HG03175 (cell line): Measurements from ENCODE around the gene NRDE2.
"Not testable (repeated sequence)": the region's sequence is repeated elsewhere in the genome, so short reads cannot be mapped to it uniquely, and the experiment has no call there.

Experiments
- ATAC-seq: cut with Tn5 transposase; IDR thresholded peaks from one replicate; pipeline ENCODE4 v1.9.1; 2021; ENCODE audit warnings: mild to moderate bottlenecking, moderate library complexity; ENCODE audit not compliant: unreplicated experiment

NRDE2 gene

DNA sequence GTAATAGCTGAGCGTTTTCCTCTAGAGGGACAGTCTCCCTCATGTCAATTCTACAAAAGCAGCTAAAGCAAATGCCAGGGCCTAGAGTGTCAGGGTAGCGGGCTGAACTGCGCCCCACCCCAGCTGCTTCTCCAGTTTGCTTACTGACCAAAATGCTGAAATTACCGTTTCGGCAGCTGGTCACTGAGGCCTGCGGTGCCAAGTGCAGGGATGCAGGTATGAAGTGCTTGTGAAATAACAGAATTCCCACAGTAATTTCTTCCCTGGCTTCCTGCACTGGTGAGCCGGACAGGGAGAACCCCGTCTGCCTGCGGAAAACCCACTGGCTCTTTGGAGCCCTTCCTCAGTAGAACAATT lies 56.3 kb downstream of the NRDE2 start:
- no peak for ATAC-seq

DNA sequence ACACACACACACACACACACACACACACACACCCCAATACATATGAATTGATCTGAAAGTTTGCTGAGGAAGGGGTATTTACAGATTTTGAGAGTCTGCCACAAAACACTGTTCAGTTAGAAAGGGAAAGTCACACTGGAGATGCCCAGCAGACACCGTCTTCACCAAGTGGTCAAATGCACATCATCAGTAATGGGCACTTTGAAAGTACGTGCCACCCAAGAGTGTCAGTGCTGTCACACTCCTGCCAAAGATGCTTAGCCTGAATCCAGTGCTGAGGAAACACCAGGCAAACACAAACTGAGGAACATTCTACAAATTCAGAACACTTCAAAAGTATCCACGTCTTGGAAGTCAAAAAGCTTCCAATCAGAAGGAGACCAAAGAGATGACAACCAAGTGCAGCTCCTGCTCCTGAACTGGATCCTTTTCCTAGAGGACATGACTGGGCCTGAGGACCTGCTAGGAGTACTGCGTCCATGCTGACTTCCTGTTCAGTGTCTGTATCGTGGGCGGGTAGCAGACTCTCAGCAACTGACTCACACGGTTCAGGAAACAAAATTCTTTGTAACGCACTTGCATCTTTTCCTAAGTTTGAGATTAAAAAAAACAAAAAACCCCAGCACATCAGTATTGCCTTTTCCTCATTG lies 56.8 kb downstream of the NRDE2 start:
- no peak for ATAC-seq

DNA sequence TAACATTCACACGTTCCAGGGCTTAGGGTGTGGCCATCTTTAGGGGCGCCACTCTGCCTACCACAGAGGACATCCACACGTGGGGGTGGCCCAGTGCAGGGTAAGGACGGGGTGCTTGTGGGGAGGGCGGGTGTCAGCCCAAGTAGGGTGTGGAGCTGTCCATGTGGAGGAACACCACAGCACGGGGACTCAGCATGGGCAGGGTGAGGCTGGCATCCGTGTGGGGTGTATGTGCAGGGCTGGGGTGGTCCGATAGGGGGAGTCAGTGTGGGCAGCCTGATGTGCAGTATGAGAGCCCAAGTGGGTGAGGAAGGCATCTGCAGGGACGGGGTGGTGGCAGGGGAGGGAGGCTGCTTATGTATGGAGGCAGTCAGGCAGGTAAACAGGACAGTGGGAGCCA lies 57.7 kb downstream of the NRDE2 start:
- no peak for ATAC-seq

DNA sequence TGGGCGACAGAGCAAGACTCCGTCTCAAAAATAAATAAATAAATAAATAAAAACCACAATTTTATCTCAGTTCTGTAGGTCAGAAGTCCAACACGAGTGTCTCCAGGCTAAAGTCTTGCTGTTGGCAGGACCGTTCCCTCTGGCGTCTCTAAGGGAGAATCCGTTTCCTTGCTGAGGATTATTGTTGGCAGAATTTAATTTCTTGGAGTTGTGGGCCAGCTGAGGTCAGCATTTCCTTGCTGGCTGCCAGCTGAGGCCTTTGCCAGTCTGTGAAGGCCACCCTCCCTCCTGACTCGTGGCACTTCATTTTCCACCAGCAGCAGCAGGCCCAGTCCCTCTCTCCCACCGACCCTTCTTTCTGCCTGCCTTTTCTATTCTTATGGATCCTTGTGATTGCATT lies 58.2 kb downstream of the NRDE2 start:
- no peak for ATAC-seq

DNA sequence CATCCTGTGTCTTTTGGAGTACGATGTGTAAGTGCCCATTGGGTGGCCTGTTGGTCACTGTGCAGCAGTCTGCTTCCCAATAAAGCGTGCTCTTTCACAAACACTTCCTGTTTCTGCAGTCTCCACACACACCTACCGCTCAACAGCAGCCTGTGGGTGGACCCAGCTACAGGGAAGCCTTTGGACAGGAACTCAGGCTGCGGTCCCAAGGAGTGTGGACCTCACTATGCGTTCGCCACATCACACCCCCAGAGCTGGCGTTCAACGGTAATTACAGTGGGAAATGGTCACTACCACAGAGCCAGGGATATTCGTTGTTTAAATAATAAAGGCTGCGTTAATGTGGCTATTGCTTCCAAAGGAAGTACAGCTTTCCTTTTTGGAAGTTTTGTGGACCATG lies 59.2 kb downstream of the NRDE2 start:
- no peak for ATAC-seq

DNA sequence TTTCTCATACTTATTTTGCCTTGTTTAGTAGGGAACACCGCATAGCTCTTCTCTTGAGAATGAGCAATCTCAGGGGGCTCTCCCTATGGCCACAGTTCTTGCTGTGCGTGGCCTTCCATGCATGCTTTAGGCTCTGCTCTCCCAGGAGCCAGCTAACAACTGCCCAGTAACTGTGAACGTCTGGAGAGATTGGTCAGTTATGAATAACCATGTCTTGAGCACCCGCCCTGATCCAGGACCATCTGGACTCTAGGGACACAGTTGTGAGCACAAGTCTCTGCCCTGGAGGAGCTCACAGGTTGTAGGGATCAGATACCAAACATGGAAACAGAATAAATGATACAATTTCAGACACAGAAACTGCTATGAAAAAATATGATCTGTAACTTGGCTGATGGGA lies 63.3 kb downstream of the NRDE2 start:
- ATAC-seq: no peak

DNA sequence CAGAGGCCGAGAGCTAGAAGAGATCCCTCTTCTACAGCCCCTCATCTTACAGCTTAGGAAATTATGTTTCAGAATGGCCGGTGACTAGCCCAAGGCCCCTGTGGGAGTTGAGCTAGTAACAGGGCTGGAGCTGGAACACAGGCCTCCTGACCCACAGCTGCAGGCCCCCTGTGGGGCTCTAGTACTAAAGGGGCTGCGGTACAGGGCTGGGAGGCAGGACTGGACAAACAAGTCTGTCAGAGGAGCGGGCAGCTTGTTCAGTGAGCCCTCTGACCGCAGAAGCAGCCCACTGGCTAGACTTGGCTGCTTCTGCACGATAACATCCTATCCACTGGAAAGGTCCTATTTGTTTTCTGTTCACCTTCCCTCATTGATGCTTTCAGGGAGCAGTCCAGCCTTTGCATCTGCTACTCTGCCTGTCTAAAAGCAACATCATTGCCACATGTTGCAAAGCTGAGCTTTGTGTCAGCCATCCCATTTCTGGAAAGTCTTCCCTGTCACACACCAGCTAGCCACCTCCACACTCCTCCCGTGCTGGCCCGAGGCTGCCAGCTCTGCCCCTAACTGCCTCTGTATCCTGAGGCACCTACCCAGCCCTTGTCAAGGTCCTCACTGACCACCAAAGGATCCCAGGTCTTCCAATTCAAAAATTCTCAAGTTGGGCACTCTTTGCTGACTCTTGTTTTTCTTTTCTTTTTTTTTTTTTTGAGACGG lies 65.1 kb downstream of the NRDE2 start:
- no peak for ATAC-seq

DNA sequence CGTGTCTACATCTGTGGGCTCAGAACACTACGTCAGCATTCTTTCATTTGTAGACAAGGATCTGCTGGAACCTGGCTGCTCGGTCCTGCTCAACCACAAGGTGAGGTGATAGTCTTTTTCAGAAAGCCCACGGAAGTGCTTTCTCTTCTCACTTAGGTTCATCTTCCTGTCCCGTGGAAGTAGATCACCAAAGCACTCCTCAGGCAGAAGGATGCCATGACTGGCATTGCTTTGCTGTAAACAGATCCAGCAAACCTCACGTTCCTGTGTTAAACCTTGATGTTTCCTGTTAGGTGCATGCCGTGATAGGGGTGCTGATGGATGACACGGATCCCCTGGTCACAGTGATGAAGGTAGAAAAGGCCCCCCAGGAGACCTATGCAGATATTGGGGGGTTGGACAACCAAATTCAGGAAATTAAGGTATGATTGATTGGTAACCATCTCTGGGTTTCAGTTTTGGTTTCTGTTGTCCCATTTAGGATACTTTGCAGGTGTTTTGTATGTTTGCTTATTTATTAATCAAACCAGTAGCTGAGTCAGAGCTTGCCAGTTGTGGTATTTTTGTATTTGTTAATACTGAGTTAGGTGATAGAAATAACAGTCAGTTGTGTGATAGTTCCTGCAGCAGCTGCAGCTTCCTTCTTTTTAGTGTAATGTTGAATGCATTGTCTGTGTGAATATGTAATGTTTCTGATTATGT lies 67.8 kb downstream of the NRDE2 start:
- peak; percentile 94 for ATAC-seq

DNA sequence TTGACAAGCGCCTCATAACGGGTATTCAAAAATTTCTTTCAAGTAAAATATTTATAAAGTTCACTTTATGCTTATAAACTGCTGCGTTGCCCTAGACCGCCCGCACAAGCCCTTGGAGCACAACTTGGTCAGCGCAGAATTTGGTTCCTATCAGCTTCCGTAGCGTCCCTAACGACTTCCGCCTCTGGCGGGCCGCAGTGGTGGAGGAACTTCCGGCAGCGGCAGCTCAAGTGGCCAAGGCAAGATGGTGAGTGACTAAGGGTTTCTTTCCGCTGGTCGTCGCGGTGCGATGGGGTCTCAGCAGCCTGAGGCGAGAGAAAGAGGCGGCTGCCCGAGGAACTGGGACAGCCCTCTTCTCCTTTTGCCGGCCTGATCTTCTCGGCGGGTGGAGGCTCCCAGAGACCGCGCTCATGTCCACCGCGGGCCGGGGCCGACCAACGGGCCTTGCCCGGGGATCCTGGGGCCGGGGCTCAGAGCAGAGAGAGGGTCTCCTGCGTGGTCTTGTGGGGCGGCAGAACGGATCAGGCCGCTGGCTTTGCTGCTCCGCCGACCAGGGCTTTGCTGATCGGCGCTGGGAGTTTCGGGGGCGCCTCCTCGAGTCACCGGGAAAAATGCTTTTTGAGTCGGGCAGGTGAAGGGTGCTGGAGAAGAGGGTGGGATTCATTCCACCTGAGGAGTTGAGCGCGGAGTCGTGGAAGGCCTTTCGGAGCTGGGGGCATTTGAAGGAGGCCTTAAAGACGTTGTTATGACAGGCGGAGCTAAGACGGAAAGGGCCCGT lies 75.2 kb downstream of the NRDE2 start, which contains the start of gene PSMC1:
TSS of gene PSMC1 (plus strand) at position 200 of the 778 bp plus-strand sequence. CDS start at position 245, 45 bp downstream.
- peak; percentile 97 for ATAC-seq

DNA sequence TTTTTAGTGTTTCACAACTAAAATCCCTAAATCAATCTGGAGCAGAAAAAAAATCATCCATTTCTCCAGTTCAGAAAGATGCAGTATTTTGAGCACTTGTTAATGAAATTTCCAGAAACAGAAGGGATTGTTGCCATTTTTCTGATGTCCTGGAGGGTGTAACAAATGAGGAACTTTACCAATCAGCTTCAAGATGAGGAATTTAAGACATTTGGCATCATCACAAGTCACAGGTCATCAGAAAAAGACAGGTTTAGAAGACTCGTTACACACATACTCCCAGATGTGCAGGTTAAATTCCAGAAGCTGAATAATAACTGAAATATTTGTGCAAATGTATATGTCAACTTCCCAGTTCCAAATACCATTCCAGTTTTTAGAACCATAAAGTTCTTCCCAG lies 75.9 kb downstream of the NRDE2 start:
- no peak for ATAC-seq

DNA sequence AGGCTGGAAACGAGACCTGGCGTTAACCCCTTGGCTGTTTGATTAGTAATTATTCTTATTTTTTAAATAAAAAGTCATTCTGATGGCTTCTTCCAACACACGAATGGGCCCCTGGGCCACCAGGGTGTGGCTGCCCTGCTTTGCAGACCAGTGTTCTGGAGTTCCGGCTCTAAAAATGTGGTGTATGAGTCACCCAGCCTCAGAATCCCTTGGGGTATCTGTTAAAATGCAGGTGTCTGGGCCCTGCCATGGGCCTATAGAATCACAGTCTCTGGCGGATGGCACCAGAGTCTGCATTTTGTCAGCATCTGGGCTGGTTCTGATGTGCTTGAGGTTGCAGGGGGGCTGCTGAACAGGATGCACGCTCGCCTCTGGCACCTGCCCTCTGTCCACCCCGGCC lies 77.9 kb downstream of the NRDE2 start:
- no peak for ATAC-seq

DNA sequence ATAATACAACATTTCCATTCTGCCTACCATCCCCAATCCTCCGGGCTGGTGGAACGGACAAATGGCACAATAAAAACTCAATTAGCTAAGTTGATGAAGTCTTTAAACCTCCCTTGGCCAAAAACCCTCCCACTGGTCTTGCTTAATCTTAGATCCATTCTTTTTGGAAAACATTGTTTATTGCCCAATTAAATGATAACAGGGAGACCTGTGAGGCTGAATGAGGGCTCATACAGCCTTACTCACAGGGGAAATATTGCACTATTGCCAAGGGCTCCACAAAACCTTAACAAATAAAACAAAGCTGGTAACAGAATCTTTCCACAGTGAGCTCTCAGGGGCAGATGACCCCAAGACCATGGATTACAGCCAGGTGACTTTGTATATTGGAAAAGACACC lies 83.1 kb downstream of the NRDE2 start:
- ATAC-seq: no peak

DNA sequence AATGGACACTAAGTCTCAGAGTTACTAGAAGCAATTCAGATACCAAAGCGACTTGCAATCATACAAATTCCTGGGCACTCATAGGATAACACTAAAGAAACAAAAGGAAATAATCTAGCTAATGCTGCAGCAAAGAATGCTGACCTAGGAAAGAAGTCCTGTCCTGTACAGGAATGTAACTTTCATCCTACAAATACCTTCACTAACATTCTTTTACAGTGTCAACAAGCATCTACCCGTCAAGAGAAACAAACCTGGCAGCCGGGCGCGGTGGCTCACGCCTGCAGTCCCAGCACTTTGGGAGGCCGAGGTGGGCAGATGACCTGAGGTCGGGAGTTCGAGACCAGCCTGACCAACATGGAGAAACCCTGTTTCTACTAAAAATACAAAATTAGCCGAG lies 84.3 kb downstream of the NRDE2 start:
- not testable (repeated sequence) for ATAC-seq

DNA sequence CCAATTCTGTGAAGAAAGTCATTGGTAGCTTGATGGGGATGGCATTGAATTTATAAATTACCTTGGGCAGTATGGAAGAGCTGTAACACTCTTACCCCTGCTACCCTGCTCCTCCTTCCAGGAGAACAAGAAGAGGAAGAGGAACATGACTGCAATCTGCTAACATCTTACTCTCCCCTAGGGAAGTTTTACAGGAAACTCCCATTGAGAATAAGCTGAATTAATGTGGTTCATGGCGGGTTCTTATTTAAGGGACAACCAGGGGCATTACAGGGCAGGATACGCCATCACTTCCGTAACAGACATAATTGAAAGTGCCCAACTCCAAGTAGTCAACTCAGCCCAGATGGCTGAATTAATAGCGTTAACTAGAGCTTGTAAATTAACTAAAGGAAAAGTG lies 84.8 kb downstream of the NRDE2 start:
- no peak for ATAC-seq

DNA sequence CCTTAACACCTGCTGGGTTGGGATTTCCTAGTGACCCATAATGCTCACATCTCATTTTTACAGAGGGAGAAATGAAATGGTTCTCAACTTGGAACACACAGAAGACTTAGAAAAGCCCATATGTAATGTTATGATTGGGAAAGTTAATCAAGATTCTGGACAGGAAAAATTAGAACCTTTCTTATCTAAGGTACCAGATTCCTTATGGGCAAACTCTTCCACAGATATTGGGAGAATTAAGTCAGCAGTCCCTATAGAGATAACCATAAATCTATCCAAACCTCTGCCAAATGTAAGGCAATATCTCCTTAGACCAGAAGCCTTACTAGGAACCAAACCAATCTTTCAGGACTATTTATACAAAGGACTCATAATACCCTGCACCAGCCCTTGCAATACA lies 89.3 kb downstream of the NRDE2 start:
- ATAC-seq: no peak

DNA sequence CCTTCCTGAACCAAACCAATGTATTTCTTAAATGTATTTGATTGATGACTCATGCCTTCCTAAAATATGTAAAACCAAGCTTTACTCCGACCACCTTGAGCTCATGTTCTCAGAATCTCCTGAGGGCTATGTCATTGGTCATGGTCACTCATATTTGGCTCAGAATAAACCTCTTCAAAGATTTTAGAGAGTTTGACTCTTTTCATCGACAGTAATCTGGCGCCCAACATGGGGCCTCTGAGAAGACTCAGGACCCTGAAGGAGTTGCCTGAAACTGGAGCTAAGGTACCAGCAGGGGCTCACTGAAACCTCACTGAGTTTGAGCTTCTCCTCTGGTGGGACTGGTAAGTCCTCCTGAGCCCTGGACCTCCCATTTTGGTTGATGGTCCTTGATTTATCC lies 92.6 kb downstream of the NRDE2 start:
- no peak for ATAC-seq

DNA sequence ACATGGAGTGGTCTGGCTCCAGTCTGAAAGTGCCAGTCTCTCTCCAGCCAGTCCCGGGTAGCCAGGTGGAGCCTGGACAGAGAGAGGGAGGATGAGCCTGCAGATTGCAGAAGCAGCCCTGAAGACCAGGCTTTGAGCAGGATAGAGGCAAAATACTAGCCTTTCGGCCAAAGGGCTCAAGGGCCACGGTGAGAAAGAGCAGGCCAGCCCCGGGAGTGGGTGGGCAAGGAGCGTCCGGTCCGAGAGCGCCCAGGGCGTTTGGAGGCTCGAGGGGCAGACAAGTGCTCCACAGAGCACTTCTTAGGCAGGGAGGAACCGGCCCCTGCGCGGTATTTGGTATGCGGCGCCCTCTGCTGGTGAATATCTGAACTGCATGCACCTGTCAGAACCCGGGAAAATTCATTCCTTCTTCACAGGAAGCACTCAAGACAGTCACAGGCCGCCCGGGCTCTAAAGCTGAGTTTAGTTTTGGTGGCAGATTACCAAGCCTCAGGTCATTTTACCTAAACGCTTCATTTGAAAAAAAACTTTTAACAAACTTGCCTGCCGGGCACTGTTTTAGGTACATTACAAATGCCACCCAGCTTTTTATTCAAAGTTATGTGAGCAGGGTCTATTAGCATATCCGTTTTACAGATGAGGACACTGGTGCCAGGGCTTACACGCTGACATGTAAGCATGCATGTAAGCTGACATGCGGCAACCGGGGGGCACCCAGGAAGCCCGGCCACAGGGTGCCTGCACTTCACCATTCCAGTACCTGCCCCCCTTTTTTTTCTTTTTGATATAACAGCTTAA lies 96.4 kb downstream of the NRDE2 start:
- peak; percentile 73 for ATAC-seq

DNA sequence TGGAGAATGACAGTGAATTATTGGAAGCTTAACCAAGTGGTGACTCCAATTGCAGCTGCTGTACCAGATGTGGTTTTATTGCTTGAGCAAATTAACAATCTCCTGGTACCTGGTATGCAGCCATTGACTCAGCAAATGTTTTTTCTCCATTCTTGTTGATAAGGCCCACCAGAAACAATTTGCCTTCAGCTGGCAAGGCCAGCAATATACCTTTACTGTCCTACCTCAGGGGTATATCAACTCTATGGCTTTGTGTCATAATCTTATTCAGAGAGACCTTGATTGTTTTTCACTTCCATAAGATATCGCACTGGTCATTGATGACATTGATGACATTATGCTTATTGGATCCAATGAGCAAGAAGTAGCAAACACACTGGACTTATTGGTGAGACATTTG lies 101.8 kb downstream of the NRDE2 start:
- not testable (repeated sequence) for ATAC-seq

DNA sequence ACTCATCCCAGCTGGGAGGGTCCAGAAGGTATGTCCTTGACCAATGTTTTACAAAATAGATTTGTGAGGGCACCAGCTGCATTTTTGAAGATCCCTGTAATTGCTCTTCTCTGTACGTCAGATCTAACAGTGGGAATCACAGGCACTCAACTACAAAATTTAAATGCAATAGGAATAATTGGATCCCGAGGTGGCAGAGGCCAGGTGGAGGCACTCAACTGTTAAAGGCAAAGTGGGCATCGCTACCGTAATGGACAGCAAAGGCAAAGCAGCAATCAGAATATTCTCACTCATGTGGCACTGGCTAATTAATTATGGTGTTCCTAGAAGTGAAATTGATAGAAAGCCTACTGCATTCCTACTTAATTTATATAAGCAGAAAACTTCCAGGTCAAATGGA lies 103.3 kb downstream of the NRDE2 start:
- ATAC-seq: no peak
